ENCODE results near the gene CACNA2D2.

The CACNA2D2 gene

GRCh38 chr3:50484722-50485121, 18.7 kb downstream of the CACNA2D2 start:
- TF ChIP-seq, protein P1, sequence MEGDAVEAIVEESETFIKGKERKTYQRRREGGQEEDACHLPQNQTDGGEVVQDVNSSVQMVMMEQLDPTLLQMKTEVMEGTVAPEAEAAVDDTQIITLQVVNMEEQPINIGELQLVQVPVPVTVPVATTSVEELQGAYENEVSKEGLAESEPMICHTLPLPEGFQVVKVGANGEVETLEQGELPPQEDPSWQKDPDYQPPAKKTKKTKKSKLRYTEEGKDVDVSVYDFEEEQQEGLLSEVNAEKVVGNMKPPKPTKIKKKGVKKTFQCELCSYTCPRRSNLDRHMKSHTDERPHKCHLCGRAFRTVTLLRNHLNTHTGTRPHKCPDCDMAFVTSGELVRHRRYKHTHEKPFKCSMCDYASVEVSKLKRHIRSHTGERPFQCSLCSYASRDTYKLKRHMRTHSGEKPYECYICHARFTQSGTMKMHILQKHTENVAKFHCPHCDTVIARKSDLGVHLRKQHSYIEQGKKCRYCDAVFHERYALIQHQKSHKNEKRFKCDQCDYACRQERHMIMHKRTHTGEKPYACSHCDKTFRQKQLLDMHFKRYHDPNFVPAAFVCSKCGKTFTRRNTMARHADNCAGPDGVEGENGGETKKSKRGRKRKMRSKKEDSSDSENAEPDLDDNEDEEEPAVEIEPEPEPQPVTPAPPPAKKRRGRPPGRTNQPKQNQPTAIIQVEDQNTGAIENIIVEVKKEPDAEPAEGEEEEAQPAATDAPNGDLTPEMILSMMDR (conservative IDR thresholded peaks at IDR 0.05; ENCODE audit: low read depth, low read length) = no peak
- DNase-seq (ENCODE audit: low read depth) = no peak
- no peak overlapping the region for H3K4me3 ChIP-seq (ENCODE audit: low read length)

- DNase-seq (ENCODE audit: low read depth) = no peak
- TF ChIP-seq, protein P1 (conservative IDR thresholded peaks at IDR 0.05; ENCODE audit: low read depth, low read length) = no peak
- no peak overlapping the region for H3K4me3 ChIP-seq (ENCODE audit: low read length)
Measured at GRCh38 chr3:50483374-50483773, 20.1 kb downstream of the CACNA2D2 start.

DNA sequence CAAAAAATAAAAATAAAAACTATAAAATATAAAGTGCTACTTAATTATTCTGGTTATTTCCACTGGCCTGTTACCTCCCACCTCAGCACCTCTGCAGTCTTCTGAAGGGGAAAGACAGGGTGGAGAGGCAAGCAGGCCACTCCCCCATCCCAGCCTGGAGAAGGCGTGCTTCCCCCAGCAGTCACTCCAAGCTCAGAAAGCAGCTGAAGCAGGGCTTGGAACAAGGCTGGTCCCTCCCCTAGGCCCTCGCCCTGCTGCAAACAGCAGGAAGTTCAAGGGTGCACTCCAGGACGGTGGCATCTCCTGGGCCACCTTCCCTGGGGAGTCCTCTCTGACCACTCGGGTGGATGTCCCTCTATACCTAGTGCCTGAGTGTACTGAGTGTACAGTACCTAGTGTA, 21.4 kb downstream of the CACNA2D2 start:
- TF ChIP-seq, protein P1 (conservative IDR thresholded peaks at IDR 0.05; ENCODE audit: low read depth, low read length) = no peak

DNA sequence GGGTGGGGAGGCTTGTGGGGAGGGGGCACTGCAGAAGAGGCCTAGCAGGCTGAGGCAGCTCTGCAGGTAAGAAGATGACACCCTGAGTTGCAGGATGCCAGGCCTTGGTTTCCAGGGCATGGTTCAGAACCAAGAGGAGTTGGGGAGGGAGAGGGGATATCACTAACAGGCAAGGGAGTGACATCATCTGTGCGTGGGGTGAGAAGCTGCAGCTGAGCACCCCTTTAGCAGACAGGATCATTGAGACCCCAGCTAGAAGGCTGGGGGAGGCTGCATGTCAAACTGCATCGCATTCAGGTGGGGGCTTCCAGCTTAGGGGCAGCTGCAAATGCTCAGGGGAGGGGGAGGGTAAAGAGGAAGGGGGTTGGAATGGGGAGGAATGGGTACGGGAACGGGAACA, 23.0 kb downstream of the CACNA2D2 start:
- DNase-seq (ENCODE audit: low read depth) = no peak
- no peak overlapping the region for H3K4me3 ChIP-seq (ENCODE audit: low read length)
- TF ChIP-seq, protein P1 (conservative IDR thresholded peaks at IDR 0.05; ENCODE audit: low read depth, low read length) = no peak

More for the DNA sequence above, 21.4 kb downstream of the CACNA2D2 start:
- H3K4me3 ChIP-seq (ENCODE audit: low read length) = no peak overlapping the region
- no peak for DNase-seq (ENCODE audit: low read depth)

GRCh38 chr3:50479523-50479922, 23.9 kb downstream of the CACNA2D2 start:
- TF ChIP-seq, protein P1 (conservative IDR thresholded peaks at IDR 0.05; ENCODE audit: low read depth, low read length) = no peak

GRCh38 chr3:50478671-50479260, 24.7 kb downstream of the CACNA2D2 start:
- H3K4me3 ChIP-seq (ENCODE audit: low read length) = no peak overlapping the region
- TF ChIP-seq, protein P1 (conservative IDR thresholded peaks at IDR 0.05; ENCODE audit: low read depth, low read length) = no peak
- DNase-seq (ENCODE audit: low read depth) = no peak

More at GRCh38 chr3:50479523-50479922, 23.9 kb downstream of the CACNA2D2 start:
- DNase-seq (ENCODE audit: low read depth) = no peak
- H3K4me3 ChIP-seq (ENCODE audit: low read length) = no peak overlapping the region

GRCh38 chr3:50478051-50478450, 25.4 kb downstream of the CACNA2D2 start:
- DNase-seq (ENCODE audit: low read depth) = no peak
- TF ChIP-seq, protein P1 (conservative IDR thresholded peaks at IDR 0.05; ENCODE audit: low read depth, low read length) = no peak
- no peak overlapping the region for H3K4me3 ChIP-seq (ENCODE audit: low read length)

Measured in retinal pigment epithelial cell (primary cell).